HG03045 (cell line): ENCODE measurements around the gene CBFA2T2.
"Not testable (repeated sequence)": the region's sequence is repeated elsewhere in the genome, so short reads cannot be mapped to it uniquely, and the experiment has no call there.

Experiments
- ATAC-seq: cut with Tn5 transposase; IDR thresholded peaks from one replicate; pipeline ENCODE4 v1.9.1; 2021; ENCODE audit warnings: mild to moderate bottlenecking, moderate library complexity; ENCODE audit not compliant: unreplicated experiment

Gene CBFA2T2

GRCh38 chr20:33621717-33622400 lies 132.0 kb downstream of the CBFA2T2 start:
- no peak for ATAC-seq

DNA sequence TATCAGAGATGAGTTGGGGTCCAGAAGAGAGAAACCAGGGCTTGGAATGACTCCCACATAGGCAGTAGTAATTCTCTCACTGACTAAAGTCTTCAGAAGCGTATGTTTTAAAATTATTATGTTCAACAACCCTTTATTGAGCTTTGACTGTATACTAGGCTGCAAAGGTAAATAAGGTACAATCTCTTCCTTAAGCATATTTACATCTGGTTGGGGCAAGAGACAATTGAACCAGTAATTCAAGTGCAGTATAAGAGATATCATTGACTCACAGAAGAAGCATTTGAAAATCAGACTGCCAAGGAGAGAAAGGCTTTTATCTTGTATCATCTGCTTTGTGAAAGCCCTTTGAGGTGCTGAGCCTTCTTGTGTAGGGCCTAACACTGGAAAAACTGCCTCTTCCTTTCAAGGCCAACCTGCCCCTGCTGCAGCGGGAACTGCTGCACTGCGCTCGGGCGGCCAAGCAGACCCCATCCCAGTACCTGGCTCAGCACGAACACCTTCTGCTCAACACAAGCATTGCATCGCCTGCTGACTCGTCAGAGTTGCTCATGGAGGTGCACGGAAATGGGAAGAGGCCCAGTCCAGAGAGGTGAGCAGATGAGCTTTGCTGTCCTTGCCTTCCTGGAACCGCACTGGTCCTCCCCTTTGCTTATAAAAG lies 132.9 kb downstream of the CBFA2T2 start:
- no peak for ATAC-seq

DNA sequence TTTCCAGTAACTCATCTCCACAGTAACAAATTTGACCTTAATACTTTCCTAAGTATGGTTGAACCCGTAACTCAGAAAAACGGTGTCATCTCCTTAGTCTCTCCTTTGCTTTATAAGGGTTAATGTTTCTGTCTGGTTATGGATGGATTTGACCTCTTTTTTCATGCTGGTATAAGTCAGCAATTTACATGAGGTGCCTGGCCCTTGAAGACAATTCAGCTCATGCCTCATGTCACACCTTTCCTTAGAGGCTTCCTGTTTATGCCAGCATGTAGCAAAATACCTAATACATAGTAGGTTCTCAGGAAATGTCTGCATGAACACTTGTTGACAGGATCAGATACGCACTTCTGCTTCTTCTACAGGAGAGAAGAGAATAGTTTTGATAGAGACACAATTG lies 134.5 kb downstream of the CBFA2T2 start:
- no peak for ATAC-seq

DNA sequence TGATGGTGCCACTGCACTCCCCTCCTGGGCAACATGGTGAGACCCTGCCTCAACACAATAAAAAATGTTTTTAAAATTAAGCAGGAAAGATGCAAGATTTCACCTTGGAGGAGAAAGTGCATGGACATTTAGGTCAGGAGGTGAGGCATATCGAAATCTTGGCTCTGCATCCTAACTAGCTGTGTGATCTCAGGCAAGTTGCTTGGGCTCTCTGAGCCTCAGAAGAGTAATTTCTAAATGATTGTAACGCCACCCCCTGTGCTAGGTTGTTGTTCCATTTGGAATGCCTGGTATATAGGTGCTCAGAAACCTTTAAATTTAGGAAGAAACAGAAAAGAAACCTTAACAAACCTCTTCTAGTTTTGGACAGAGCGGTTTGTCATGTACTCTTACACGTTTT lies 136.3 kb downstream of the CBFA2T2 start:
- ATAC-seq, result no peak

GRCh38 chr20:33627577-33628216 lies 137.8 kb downstream of the CBFA2T2 start:
- ATAC-seq, result no peak

GRCh38 chr20:33629533-33629932 lies 139.6 kb downstream of the CBFA2T2 start:
- no peak for ATAC-seq

- no peak for ATAC-seq
Observed at GRCh38 chr20:33629979-33630378, 140.1 kb downstream of the CBFA2T2 start.

DNA sequence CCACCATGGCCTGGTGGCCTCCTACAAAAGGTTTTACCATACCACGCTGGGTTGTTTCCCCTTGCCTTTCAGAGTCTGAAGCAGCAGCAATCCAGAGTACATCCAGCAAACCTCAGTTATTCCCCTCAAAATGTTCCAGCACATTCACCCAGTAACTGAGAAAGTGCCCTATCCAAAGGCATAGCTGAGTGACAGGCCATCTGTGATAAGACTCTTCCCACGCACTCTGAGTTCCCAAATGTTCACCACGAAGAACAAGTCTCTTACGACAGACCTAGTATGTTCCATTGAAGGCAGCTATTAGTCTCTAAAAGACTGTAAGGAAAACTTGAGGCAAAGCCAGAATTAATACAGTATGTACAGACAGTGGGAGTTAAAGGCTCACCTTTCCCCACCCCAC lies 140.6 kb downstream of the CBFA2T2 start:
- ATAC-seq, result no peak

DNA sequence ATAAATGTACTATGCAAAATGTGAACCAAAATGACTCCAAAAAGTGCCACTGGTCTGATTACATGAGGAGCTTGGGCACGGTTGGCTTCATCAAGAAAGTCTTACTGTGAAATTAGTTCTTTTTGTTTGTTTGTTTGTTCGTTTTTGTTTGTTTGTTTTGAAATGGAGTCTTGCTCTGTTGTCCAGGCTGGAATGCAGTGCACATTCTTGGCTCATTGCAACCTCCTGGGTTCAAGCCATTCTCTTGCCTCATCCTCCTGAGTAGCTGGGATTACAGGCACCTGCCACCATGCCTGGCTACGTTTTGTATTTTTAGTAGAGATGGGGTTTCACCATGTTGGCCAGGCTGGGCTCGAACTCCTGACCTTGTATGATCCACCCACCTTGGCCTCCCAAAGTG lies 142.0 kb downstream of the CBFA2T2 start:
- not testable (repeated sequence) for ATAC-seq

GRCh38 chr20:33635341-33635740 lies 145.4 kb downstream of the CBFA2T2 start:
- no peak for ATAC-seq

DNA sequence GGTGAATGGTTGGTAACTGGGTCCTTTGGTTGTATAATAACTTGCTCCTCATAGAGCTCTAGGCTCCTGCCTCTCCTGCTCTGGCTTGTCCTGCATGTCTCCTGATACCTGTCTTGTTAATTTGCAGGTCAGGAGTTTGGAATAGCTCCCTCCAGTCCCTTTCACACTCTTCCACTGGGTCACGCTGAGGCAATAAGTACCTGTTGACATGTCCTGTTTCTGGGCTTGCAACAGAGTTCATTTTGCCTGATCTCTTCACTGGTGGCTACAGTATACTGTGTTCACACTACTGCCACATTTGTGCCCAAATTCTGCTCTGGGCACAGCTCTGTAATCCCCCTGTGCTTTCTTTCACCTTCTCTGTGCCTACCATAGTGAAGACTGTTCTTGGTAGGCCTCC lies 146.9 kb downstream of the CBFA2T2 start:
- no peak for ATAC-seq

DNA sequence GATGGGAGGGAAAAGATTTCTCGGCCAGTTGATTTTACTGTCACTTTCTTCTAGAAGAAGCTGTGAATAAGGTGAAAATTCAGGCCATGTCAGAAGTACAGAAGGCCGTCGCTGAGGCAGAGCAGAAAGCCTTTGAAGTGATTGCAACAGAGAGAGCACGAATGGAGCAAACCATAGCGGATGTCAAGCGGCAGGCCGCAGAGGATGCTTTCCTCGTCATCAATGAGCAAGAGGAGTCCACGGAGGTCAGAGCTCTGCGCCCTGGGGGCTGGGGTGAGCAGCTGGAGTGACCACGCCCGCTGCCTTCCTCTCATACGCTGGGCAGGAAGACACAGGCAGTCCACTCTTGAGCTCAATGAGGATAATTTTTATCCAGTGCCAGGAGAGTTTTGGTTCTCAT lies 150.4 kb downstream of the CBFA2T2 start:
- ATAC-seq, result no peak

DNA sequence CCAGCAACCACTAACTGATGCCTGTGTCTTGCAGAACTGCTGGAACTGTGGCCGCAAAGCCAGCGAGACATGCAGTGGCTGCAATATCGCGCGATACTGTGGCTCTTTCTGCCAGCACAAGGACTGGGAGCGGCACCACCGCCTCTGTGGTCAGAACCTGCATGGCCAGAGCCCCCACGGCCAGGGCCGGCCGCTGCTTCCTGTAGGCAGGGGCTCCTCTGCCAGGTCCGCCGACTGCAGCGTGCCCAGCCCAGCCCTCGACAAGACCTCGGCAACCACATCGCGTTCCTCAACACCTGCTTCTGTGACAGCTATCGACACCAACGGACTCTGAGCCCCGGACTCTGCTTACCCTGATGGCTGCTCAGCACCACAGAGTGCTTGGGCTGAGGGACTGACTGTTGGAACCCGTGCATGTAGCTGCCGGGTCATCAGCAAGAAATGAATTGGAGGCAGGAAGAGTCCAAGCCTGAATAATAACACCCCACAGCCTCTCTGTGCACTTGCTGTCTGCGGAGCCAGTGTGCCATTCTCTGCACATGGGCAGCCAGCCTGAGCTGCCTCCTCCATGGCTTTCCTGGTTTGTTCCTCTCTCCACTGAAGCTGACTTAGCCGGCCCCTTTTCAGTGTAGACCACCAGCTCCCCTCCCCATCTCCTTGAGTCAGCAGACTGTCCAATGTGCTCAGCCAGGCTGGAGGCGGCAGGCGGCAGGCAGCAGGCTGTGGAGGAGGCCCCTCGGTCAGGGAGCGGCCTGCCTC lies 154.6 kb downstream of the CBFA2T2 start:
- ATAC-seq, result no peak

DNA sequence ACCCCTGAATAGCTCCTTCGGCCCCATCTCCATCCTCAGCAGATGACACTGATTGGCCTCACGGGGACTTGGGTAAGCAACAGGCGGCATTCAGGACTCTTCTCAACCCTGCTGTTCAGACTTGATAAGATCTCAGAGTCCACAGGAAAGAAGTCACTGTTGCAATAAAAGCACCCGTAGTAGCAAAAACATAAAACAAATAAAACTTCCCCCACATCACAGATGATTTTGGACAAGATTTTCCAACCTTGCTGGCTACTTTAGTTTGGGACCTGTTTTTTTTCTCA lies 155.1 kb downstream of the CBFA2T2 start:
- ATAC-seq, result no peak

DNA sequence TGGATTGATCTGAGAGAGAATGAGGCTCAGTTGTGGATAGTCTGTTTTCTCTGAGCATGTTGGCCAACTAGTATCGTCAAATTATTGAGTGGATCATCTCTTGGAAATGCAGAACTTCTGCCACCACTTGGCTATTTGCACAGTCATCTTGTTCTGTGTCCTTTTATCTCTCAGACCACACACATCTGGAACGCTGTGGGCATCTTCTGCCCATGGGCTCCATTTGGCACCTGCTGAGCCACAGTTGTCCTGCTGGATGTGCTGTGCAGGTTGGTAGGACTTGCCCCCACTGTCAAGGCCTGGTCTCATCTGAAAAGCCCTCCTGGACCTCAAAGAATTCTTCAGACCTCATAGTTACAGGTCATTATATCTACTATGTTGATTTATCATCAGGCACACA lies 155.5 kb downstream of the CBFA2T2 start:
- no peak for ATAC-seq

GRCh38 chr20:33646191-33646590 lies 156.3 kb downstream of the CBFA2T2 start:
- ATAC-seq, result no peak

- ATAC-seq, result not testable (repeated sequence)
Observed at GRCh38 chr20:33646959-33647602, 157.2 kb downstream of the CBFA2T2 start.

GRCh38 chr20:33647603-33648395 lies 157.9 kb downstream of the CBFA2T2 start:
- ATAC-seq, result no peak

GRCh38 chr20:33648396-33649004 lies 158.6 kb downstream of the CBFA2T2 start:
- no peak for ATAC-seq

GRCh38 chr20:33649201-33649681 lies 159.3 kb downstream of the CBFA2T2 start:
- ATAC-seq, result no peak
